GM18951 (cell line): ENCODE measurements around the gene ARPC1B.

Experiments used
- POLR2A ChIP-seq: IDR thresholded peaks from 4 replicates; pipeline ENCODE4 v1.6.1; 2011; ENCODE audit warnings: mild to moderate bottlenecking; ENCODE audit not compliant: insufficient read length, insufficient read depth; ENCODE audit errors: extremely low read depth
- in situ Hi-C: fragments of 300-500 bp; cut with MboI; formaldehyde crosslinking; loops from one replicate; pipeline ENCODE4 v1.12.0; 2022; ENCODE audit warnings: low sequenced_read_pairs, mixed read lengths, inconsistent platforms; ENCODE audit not compliant: unreplicated experiment

ARPC1B gene

GRCh38 chr7:99440195-99440594 is 65.7 kb downstream of the ARPC1B start:
- TF ChIP-seq POLR2A = no peak
- in situ Hi-C loops = no loop called here
